Transverse colon (tissue), 4 donors: ENCODE data around the gene SPATA17. TPM values are rescaled to one million over a fixed set of nuclear protein-coding genes. Genes with fewer than 3 reads are reported as not detected.

ENCODE experiments used
- DNase-seq: peaks from one replicate; pipeline ENCODE4 v3.0.0-alpha.2; 2019
- H3K27ac ChIP-seq, 4 donors: fragments of 200-600 bp; sonication (generic); 2 replicates each; pipeline ENCODE4 v1.5.1; 2016 to 2018; ENCODE audit warnings: inconsistent platforms in 4 of 4
- H3K27me3 ChIP-seq: fragments of 200-600 bp; sonication (generic); 2 replicates; pipeline ENCODE4 v1.5.1; 2017; ENCODE audit warnings: inconsistent platforms
- H3K36me3 ChIP-seq, 4 donors: fragments of 200-600 bp; sonication (generic); 2 replicates each; pipeline ENCODE4 v1.5.1; 2017 to 2019; ENCODE audit warnings: inconsistent platforms in 4 of 4
- H3K4me1 ChIP-seq, 4 donors: fragments of 200-600 bp; sonication (generic); 2 replicates each; pipeline ENCODE4 v1.5.1; 2017 to 2020; ENCODE audit warnings: inconsistent platforms in 4 of 4
- H3K4me3 ChIP-seq, 4 donors: fragments of 200-600 bp; sonication (generic); 1 replicate in 1 of 4; 2 replicates in 3 of 4; pipeline versions ENCODE4 v1.5.1 to v1.6.1; 2017 to 2019; ENCODE audit warnings: inconsistent platforms in 4 of 4
- H3K9me3 ChIP-seq, 2 donors: fragments of 200-600 bp; sonication (generic); 2 replicates each; pipeline ENCODE4 v1.5.1; 2017 to 2019; ENCODE audit warnings: inconsistent platforms in 2 of 2
- CTCF ChIP-seq, 5 experiments: fragments of 200-600 bp in 3 of 5; fragments of 450-650 bp in 2 of 5; sonication (generic) in 3 of 5; IDR thresholded peaks; 1 replicate in 2 of 5; 2 replicates in 3 of 5; pipeline ENCODE4 v1.5.1; 2016 to 2017; ENCODE audit warnings: antibody characterized with exemption in 5 of 5, inconsistent platforms in 3 of 5, mild to moderate bottlenecking in 2 of 5, moderate library complexity in 1 of 5
- EP300 ChIP-seq: sonication (generic); formaldehyde crosslinking; IDR thresholded peaks from one replicate; pipeline ENCODE4 v1.6.1; 2017; ENCODE audit warnings: antibody characterized with exemption, low read depth
- POLR2A ChIP-seq: fragments of 450-650 bp; IDR thresholded peaks from one replicate; pipeline ENCODE4 v1.6.1; 2016; ENCODE audit warnings: antibody characterized with exemption, mild to moderate bottlenecking, moderate library complexity
- POLR2AphosphoS5 ChIP-seq, 3 donors: sonication (generic); formaldehyde crosslinking; IDR thresholded peaks; one replicate each; pipeline ENCODE4 v1.6.1; 2016; ENCODE audit warnings: antibody characterized with exemption in 3 of 3
- WGBS, 2 donors: methylation state at CpG; one replicate each; pipeline ENCODE4 v1.1.5; 2018; ENCODE audit warnings: low coverage in 1 of 2; 5-methylcytosine and 5-hydroxymethylcytosine counted together
- in situ Hi-C, 4 donors: fragments of 200-750 bp; cut with MboI; loops; one replicate each; pipeline versions ENCODE4 v1.15.0 to v1.15.1; 2017; ENCODE audit warnings: low sequenced_read_pairs in 3 of 4, low pct_ligation_motif_present in 1 of 4, low pct_unique_long_range_greater_than_20kb in 1 of 4
- intact Hi-C: fragments of 100-400 bp; cut with DNase I; formaldehyde crosslinking; loops from one replicate; pipeline ENCODE4 v1.15.1; 2023; ENCODE audit warnings: low total_unique reads
- total RNA-seq, 4 donors: library from RNA; depleted of rRNA; stranded (reverse); fragments of >200 nt; gene quantifications; one replicate each; pipeline ENCODE4 v1.1.0, GENCODE V29; 2016

The SPATA17 gene
- total RNA-seq, 4 donors from 2014 or later = under 0.01 TPM; not detected in 2

DNA sequence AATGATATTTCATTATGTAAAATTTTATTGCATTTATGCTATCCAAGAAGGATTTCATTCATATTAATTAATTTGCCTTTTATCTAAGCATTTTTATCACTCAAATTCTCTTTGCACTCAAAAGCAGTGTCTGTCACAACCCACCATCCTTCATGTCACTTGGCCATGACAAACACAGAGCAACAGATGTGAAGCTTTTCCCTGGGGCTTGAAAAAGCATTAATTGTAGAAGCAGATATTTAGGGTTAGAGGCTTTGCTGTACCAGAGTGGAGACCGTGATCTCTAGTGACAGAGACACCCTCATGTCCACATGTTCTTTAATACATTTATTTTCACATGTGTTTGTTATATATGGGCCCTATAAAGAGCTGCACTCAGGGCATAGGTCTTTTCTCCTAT is 230.5 kb downstream of the SPATA17 start:
- TF ChIP-seq POLR2AphosphoS5 (IDR thresholded peaks at IDR 0.05) (no peak), CTCF (IDR thresholded peaks at IDR 0.05) (no peak), POLR2A (no peak), EP300 (no peak)
- Histone ChIP-seq H3K27ac (no peak overlapping the region), H3K27me3 (no peaks in the 10 kb centered on the region), H3K4me3 (no peak overlapping the region), H3K9me3 (no peaks in the 10 kb centered on the region), H3K36me3 (no peaks in the 10 kb centered on the region), H3K4me1 (no peaks in the 10 kb centered on the region)
- intact Hi-C loops (no loop called here), in situ Hi-C loops (no loop called here)
- DNase-seq = no peak
- 62 to 73% methylated on average over 1 of the region's 1 CpG for WGBS, 2 donors

DNA sequence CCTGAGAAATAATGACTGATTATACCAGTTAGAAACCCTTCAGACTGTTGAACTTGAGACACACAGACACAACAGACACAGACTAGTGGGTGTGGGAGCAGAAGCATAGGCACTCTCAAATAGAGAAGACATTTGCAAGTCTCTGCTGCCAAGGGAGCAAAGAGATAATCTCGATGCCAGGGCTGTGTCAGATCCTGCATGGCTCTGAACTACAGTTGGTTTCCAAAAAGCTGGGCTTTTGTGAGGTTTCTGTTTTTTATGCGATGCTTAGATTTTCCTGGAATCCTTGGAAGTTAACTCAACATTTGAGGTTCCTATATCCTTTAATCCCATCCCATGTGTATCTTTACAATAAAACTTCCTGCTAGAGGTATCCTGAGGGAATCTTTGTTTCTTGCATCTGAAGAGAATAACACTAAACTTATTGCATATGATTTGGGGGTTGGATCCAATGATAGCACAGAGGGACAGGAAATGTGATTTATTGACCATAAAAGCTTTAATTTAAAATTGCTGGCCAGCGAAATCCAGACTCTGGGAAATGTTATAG is 236.4 kb downstream of the SPATA17 start:
- Histone ChIP-seq H3K27me3 (no peaks in the 10 kb centered on the region), H3K4me1 (no peaks in the 10 kb centered on the region), H3K9me3 (no peaks in the 10 kb centered on the region), H3K27ac (no peak overlapping the region), H3K36me3 (no peaks in the 10 kb centered on the region), H3K4me3 (no peak overlapping the region)
- in situ Hi-C loops (no loop called here), intact Hi-C loops (no loop called here)
- no peak for DNase-seq
- no peak for TF ChIP-seq EP300
- TF ChIP-seq CTCF (IDR thresholded peaks at IDR 0.05) = no peak
- no peak for TF ChIP-seq POLR2AphosphoS5 (IDR thresholded peaks at IDR 0.05)
- no peak for TF ChIP-seq POLR2A
- 63 to 64% methylated on average over 3 of the region's 3 CpGs for WGBS, 2 donors

DNA sequence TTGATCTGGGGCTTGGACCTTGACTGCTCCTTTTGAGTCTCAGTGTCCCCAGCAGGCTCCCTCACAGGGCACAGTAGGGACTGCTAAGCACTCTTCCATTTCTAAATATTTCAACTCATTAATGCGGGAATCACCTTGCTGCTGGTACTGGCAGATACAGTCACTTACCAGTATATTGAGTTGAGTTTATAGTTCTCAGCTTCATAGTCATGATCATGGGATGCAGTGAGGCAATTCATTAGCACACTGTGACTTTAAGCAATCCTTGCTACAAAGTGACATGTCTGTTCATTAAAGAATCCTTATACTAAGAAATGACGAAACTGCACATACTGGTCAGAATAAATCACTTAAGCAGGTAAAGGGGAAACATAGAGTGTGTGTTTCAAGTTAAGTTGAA is 240.8 kb downstream of the SPATA17 start:
- WGBS, 2 donors = 83 to 88% methylated on average over 2 of the region's 2 CpGs
- in situ Hi-C loops = no loop called here
- TF ChIP-seq CTCF (IDR thresholded peaks at IDR 0.05) (no peak), POLR2A (no peak), POLR2AphosphoS5 (IDR thresholded peaks at IDR 0.05) (no peak), EP300 (no peak)
- H3K4me3 ChIP-seq = no peak overlapping the region
- H3K36me3 ChIP-seq = no peaks in the 10 kb centered on the region
- H3K9me3 ChIP-seq = no peaks in the 10 kb centered on the region
- no peak overlapping the region for H3K27ac ChIP-seq
- no peak for DNase-seq
- H3K4me1 ChIP-seq = no peaks in the 10 kb centered on the region
- H3K27me3 ChIP-seq = no peaks in the 10 kb centered on the region
- intact Hi-C loops = no loop called here

DNA sequence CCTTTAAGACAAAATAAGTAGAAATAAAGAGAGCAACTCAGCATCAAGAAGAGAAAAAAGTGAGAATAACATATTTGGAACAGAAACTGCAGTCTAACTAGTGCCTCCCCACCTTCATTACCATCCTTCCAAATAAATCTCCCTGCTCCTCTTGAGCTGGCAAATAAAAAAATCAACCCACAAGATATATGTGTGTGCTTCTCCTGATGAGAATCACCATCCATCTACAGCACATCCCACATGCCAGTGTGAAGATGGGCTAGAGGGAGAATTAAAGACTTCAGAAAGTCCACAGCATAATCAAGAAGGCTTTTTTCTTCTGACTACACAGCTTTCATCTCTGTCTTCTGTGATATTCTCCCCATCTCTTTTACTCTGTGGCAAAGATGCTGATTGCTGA is 244.1 kb downstream of the SPATA17 start:
- H3K4me1 ChIP-seq = no peaks in the 10 kb centered on the region
- intact Hi-C loops = no loop called here
- H3K27me3 ChIP-seq = no peaks in the 10 kb centered on the region
- no peak overlapping the region for H3K27ac ChIP-seq
- no peak overlapping the region for H3K4me3 ChIP-seq
- no peak for DNase-seq
- H3K36me3 ChIP-seq = no peaks in the 10 kb centered on the region
- TF ChIP-seq CTCF (IDR thresholded peaks at IDR 0.05) (no peak), EP300 (no peak), POLR2AphosphoS5 (IDR thresholded peaks at IDR 0.05) (no peak), POLR2A (no peak)
- in situ Hi-C loops = no loop called here
- H3K9me3 ChIP-seq = no peaks in the 10 kb centered on the region
